Hepatocyte (in vitro differentiated cells): ENCODE measurements around the gene TTC9C.

Source experiments
- CTCF ChIP-seq: fragments of 200-600 bp; sonication (generic); IDR thresholded peaks from 2 replicates; pipeline ENCODE4 v1.5.1; 2016; ENCODE audit warnings: antibody characterized with exemption, mild to moderate bottlenecking; ENCODE audit not compliant: poor library complexity
- EZH2phosphoT487 ChIP-seq: fragments of 200-600 bp; sonication (generic); IDR thresholded peaks from one replicate; pipeline ENCODE4 v1.6.1; 2018; ENCODE audit warnings: antibody characterized with exemption, mild to moderate bottlenecking, low read depth, moderate library complexity; ENCODE audit not compliant: unreplicated experiment, severe bottlenecking

- TF ChIP-seq EZH2phosphoT487 (no peak), CTCF (no peak)
Measured at GRCh38 chr11:62705413-62705812, 22.9 kb upstream of the TTC9C start.
